ENCODE data around the gene ACAP1.
A peak's percentile ranks its signal among the peaks of the same experiment; 100 is the strongest.

The ACAP1 gene

GRCh38 chr17:7336240-7337175 is at the start of gene ACAP1:
Gene ACAP1 (plus strand): TSS chr17:7336529. CDS start chr17:7336735, 206 bp downstream.
- DNase-seq = peak; percentile 84 to 86

GRCh38 chr17:7289256-7290032 is 46.9 kb upstream of the ACAP1 start:
- DNase-seq = no peak

- DNase-seq = no peak
Measured at GRCh38 chr17:7290166-7290565, 46.2 kb upstream of the ACAP1 start.

GRCh38 chr17:7290685-7291084 is 45.6 kb upstream of the ACAP1 start:
- DNase-seq = no peak

GRCh38 chr17:7292194-7292593 is 44.1 kb upstream of the ACAP1 start:
- DNase-seq = no peak

- DNase-seq = no peak
Measured at GRCh38 chr17:7292729-7293128, 43.6 kb upstream of the ACAP1 start.

- no peak for DNase-seq
Measured at GRCh38 chr17:7293159-7293558, 43.2 kb upstream of the ACAP1 start.

- no peak for DNase-seq
Measured at GRCh38 chr17:7293816-7294613, 42.3 kb upstream of the ACAP1 start.

- DNase-seq = peak; percentile 84 to 86
Measured at GRCh38 chr17:7294614-7295153, 41.6 kb upstream of the ACAP1 start, which contains the start of gene YBX2. Gene YBX2 (minus strand): TSS chr17:7294639. CDS start chr17:7294500, 139 bp downstream.

GRCh38 chr17:7295230-7296180 is 40.8 kb upstream of the ACAP1 start:
- no peak for DNase-seq

- peak; percentile 73 to 77 for DNase-seq
Measured at GRCh38 chr17:7296189-7296861, 40.0 kb upstream of the ACAP1 start.

- no peak for DNase-seq
Measured at GRCh38 chr17:7304179-7304578, 32.1 kb upstream of the ACAP1 start.

- peak; percentile 100 for DNase-seq
Measured at GRCh38 chr17:7306911-7307685, 29.2 kb upstream of the ACAP1 start, which contains the start of gene EIF5A. Gene EIF5A (plus strand): TSS chr17:7307628. CDS start chr17:7309636, 2,008 bp downstream.

GRCh38 chr17:7307686-7308624 is 28.4 kb upstream of the ACAP1 start:
- peak; percentile 61 to 64 for DNase-seq

- DNase-seq = peak; percentile 94
Measured at GRCh38 chr17:7308625-7309433, 27.5 kb upstream of the ACAP1 start.

- DNase-seq = no peak
Measured at GRCh38 chr17:7309628-7310027, 26.7 kb upstream of the ACAP1 start.

GRCh38 chr17:7311110-7311705 is 25.1 kb upstream of the ACAP1 start:
- DNase-seq = no peak
